Fibroblast of skin of right biceps (primary cell): ENCODE measurements around the gene PPP1R3F.
"Not testable (repeated sequence)": the region's sequence is repeated elsewhere in the genome, so short reads cannot be mapped to it uniquely, and the experiment has no call there.

Experiments
- DNase-seq: peaks from one replicate; pipeline ENCODE4 v3.0.0-alpha.2; 2013

The PPP1R3F gene

DNA sequence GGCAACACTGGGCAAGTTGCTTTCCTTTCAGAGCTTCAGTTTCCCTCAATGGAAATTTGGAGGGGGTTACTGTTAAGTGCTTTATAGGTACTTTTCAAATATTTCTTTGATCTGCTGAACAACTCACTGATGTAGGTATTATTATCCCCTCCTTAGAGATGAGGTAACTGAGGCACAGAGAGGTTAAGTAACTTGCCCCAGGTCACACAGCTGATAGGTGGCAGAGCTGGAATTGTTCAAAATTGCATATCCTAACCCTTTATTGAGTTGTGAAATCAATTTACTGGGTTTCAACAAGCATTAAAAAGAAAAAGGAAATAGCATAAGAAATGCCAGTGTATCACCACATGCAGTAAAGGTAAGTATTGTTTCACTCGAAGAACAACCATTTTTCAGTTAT lies 6.6 kb downstream of the PPP1R3F start:
- DNase-seq = no peak

DNA sequence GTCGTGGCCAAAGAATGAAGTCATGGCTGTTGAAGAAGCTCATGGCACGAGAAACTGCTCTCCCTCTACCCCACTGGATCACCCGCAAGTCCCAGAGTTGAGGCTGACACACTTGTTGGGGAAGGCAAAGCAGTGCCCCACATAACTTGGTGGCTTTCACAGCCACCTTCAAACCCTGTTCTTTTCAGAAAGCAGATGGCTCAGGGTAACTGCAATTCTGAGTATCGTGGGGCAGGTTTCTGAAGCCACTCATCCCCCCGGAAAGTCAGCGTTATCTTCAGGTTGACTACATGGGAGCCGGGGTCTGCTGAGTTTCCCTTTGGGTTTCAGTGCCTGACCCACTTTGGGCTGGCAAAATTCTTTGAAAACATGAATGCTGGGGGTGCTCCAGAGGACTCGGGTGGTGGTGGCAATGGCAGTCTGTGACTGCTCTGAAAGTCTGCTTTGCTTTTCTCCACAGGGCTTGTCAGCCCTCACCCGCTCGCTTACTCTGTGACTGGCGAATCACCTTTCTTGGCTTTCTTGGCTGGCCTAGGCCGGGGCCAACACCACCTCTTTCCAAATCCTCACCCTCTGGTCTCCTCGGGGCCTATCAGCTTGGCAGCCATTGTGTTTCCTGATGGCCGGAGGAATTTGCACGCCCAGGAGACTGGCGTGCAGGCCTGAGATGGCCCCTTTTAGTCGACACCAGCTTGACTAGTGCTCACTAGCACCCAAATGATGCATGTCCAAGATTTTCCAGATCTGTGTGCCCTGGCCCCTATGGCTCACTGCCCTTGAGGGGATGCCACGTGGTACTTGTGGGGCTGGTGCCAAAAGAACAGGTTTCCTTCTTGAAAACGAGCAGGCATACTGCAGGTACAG lies 7.3 kb downstream of the PPP1R3F start:
- no peak for DNase-seq

DNA sequence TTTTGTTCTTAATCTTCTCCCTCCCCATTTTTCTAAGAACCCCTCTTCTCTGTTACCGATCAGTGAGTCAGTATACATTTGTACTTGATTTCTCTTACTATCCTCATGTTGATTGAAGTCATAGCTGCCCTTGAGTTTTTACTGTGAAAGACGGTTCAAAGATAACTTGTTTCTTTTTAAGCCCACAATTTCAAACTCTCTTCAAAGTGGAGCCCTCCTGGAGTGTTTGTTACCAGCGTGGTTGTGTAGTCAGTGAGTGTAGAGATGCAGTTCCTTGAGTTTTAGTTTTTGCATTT lies 7.9 kb downstream of the PPP1R3F start:
- no peak for DNase-seq

DNA sequence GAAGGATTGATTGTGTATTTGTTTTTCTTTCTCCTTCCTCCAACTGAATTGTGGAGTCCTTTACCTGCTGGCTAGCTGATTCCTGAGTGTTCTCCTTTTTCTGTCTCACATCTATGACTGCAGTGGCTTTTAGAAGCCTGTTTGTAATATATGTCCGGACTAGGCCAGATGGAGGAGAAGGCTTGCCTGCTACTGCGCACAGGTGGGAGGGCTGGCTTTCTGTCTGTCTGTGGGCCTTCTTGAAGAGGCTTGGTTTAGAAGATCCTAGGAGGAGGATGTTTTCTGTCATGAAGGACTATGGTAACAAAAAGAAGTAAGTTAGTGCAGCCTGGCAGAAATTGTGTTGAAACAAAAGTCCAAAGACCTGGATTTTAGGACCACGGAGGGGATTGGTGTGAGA lies 8.5 kb downstream of the PPP1R3F start:
- DNase-seq = no peak

DNA sequence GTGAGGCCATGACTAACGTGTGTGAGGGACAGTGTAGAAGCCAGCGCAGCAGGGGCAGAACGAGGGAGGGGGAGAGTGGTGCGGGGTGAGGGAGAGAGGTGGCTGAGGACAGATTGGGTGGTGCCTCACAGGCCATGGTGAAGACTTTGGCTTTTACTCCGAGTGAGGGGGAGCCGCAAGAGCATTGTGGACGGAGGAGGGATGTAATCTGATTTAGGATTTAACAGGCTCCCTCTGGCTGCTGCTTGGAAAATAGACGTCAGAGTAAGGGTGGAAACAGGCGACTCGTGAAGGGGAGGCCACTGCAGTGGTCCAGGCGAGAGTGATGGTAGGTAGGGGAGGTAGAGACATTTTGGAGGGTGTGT lies 13.0 kb downstream of the PPP1R3F start:
- DNase-seq = peak; percentile 29

DNA sequence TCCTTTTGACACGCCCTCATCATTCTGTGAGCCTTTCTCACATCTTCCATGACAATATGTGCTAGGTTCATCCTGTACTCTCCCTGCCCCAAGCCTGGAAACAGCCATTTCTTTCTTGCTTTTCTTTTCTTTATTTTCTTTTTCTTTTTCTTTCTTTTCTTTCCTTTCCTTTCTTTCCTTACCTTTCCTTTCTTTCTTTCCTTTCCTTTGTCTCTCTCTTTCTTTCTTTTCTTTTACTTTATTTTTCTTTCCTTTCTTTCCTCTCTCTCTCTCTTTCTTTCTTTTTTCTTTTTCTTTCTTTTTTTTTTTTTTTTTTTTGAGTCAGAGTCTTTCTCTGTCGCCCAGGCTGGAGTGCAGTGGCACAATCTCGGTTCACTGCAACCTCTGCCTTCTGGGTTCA lies 14.6 kb downstream of the PPP1R3F start:
- DNase-seq = no peak

DNA sequence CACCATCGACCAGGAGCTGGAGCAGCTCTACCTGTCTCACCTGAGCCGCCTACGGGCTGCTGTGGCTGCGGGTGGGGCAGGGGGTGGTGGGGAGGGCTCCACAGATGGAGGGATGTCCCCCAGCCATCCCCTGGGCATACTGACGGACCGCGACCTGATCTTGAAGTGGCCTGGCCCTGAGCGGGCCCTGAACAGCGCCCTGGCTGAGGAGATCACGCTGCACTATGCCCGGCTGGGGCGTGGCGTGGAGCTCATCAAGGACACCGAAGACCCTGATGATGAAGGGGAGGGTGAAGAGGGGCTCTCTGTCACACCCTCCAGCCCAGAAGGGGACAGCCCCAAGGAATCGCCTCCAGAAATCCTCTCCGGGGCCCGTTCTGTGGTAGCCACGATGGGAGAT lies 16.5 kb downstream of the PPP1R3F start:
- no peak for DNase-seq

DNA sequence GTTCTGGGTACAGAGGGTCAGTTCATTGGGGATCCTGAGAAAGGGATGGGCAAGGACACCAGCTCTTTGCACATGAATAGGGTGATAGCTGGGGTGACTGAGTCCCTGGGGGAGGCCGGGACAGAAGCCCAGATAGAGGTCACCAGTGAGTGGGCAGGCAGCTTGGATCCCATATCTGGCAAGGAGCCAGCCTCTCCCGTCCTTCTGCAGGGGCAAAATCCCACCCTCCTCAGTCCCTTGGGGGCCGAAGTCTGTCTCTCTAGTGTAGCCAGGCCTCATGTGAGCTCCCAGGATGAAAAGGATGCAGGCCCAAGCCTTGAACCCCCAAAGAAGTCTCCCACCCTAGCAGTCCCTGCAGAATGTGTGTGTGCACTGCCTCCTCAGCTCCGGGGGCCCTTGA lies 17.0 kb downstream of the PPP1R3F start:
- DNase-seq = no peak

DNA sequence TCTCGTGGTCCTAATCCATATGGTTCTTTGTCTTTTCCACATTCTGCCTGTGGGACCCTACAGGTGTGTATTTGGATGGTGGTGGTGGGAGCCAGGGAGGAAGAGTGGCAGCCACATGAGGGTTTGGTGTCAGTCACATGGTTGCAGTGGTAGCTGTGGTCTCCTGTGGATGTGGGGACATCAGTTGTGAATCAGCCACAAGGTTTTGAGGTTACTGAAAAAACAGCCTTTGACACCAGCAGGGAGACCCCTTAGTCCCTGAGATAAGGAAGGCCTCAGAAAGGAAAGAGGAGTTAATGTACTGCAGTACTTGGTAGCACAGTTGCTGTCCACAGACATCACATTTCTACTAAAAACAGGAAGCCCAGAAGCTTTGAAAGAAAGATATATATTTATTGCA lies 18.1 kb downstream of the PPP1R3F start:
- no peak for DNase-seq

DNA sequence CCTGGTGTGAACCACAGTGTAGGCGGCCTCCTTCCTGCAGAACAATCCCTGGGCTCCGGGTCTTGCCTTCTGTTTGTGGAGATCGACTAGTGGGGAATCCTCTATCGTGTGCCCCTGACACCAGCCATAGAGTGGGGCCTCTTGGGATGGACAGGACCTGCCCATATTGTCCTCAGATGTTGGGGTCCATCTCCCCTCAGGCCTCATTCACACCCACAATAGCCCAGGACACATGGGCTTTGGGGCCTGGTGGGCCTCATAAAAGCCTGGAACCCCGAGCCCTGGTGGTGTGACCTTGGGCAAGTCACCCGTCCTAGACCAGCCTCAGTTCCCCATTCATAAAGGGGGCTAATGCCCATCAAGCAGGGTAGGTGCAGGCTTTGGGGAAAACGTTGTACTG lies 20.6 kb downstream of the PPP1R3F start:
- DNase-seq = no peak

DNA sequence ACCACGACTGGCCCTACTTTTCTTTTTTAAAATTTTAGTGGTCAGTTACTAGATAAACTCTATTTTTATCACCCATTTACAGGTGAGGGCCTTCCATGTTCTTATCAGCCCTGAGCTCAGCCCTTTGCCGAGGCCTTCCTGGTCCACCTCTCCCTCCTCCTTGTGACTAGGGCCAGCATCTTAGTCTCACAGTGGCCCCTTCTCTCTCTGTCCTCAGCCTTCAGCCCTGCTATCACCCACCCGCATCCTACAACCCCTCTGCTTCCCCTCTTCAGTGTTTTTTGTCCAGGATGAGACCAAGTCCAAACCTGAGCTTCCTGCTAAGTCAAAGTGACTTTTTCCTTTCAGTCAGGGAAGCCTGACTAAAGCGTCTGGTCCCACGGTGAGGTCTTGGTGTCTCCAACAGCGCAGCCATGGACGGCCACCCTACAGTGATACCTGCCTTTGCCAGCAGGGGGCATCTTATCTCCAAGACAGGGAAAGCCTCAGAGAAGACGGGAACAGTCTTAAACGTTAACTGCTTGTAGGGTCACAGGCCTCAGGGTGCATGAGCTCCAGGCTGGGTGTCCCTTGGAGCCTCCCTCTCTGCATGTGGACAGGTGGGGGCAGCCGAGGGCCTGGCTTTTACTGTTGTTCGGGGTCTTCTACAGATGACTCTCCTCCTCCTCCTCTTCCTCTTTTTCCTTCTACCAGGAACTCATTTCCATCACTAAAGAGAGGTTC lies 22.2 kb downstream of the PPP1R3F start:
- peak; percentile 38 for DNase-seq

DNA sequence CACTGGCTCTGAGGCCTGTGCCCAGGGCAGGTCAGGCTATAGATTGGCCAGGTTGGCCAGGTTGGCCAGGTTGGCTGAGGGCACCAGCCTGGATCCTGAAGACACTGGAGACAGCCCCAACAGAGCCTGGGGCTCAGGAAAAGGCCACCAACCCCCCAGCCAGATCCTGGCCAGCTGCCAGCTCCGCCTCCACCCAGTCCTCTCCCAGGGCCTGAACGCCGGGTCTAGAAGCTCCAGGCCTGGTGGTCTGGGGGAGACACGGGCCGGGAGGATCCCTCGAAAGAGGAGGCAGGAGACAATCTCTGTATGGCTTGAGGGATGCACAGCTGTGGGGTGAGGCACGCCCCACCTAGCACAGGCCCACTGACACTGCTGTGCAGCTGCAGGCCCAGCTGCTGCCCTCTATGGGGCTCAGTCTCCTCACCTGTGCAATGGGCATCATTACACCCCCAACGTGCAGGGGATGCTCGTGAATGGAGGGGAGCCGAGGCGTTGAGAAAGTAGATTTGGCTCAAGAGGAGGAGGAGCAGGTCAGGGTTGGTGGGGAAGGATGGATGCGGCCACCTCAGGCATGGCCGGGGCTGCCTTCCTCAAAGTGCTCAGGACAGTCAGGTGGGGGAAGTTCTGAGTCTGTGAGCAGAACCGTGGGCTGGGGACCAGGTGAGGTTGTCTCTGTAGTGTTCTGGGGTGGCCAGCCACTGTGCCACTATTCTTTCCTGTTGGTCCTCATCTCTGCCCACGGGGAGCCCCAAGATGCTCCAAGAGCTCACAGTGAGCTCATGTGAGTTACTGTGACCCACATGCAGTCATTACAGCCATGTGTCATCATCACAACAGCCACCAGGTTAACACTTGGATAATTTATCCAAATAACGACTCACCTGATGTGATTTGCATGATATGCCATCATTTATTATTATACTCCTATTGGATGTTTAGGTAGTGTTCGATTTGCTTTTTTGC lies 23.1 kb downstream of the PPP1R3F start:
- DNase-seq = no peak

DNA sequence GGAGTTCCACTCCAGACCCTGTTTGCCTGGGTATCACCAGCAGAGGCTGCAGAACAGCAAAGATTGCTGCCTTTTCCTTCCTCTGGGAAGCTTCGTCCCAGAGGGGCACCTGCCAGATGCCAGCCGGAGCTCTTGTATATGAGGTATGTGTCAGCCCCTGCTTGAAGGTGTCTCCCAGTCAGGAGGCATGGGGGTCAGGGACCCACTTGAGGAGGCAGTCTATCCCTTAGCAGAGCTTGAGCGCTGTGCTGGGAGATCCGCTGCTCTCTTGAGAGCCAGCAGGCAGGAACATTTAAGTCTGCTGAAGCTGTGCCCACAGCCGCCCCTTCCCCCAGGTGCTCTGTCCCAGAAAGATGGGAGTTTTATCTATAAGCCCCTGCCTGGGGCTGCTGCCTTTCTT lies 29.7 kb downstream of the PPP1R3F start:
- not testable (repeated sequence) for DNase-seq

DNA sequence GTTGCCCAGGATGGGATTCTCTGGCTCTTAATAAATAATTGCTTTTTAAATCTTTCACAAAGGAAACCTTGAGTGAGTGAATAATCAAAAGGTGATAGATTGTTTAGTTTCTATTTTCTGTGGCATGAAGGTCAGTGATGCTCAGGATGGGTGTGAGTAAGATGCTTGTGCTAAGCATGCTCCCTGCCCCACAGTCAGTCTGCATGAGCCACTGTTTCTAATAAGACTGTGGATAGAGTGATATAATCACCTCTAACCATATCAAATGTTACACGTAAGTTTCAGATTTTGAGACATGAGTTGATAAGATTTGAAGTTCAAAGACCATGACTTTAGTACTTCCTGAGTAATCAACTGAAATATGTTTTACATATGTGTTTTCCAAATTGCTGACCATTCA lies 31.1 kb downstream of the PPP1R3F start:
- no peak for DNase-seq

DNA sequence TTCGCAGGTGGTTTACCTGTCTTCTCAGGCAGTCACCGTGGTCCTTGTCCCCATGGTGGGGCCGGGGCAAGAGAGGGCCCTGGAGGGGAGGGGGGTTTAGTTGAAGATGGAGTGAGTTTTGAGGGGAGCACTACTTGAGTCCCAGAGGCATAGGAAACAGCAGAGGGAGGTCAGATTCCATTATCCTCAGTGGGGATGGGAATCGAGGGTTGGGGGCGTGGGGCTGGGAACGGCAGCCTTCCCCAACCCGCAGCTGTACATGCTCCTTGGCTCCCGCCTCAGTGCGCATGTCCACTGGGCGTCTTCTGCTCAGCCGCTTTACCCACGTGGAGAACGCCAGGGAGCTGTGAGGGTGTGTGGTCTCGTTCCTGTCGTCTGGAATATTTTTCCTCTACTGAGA lies 33.8 kb downstream of the PPP1R3F start, which contains the start of gene GAGE10:
Gene GAGE10 (plus strand): TSS at position 301 of the 400 bp plus-strand sequence. CDS start 1,214 bp downstream, outside the sequence.
- no peak for DNase-seq

DNA sequence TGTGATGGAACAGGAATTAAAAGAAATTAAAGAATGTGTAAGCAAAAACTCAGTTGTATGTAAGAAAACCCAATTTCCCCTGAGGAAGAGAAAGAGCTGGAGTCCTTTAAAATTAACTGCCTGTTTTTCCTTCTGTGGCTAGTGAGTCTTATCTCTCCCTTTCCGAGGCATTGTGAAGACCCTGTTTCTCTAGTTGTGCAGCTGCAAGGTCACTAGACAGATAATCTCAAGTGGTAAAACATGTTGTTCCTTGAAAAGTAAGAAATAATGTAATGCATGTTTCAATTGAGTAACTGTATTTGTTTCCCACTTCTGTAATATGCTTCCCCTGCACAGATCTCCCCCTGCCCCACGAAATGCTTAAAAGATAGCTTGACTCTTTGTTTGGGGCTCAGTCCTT lies 38.2 kb downstream of the PPP1R3F start:
- not testable (repeated sequence) for DNase-seq

DNA sequence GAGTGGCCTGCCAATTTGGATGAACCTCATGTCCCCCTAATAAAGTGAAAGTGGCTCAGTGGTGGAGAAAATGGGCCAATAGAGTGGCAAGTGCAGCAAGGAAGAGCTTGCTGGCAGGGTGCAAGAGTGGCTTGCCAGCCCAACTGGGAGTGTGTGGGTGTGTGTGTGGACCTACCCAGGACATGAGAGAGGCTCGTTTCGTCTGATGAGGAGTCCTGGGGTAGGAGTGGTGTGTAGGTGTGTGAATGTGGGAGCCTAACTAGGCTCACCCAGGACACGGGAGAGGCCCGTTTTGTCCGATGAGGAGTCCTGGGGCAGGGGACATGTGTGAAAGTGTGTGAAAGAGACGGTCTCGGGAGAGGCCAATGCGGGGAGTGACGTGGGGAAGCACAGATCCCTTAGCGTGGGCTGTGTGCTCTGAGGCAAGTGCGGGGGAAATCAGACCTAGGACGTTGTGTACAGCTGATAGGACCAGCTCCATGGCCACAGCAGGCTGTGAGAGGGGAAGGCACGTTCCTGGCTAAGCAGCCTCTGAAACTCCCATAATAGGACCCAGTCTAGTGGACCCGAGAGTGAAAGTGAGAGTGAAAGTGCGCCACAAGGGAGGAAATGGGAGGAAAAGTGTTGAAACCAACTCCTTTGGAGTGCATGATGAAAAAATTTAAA lies 39.1 kb downstream of the PPP1R3F start:
- DNase-seq = peak; percentile 2

DNA sequence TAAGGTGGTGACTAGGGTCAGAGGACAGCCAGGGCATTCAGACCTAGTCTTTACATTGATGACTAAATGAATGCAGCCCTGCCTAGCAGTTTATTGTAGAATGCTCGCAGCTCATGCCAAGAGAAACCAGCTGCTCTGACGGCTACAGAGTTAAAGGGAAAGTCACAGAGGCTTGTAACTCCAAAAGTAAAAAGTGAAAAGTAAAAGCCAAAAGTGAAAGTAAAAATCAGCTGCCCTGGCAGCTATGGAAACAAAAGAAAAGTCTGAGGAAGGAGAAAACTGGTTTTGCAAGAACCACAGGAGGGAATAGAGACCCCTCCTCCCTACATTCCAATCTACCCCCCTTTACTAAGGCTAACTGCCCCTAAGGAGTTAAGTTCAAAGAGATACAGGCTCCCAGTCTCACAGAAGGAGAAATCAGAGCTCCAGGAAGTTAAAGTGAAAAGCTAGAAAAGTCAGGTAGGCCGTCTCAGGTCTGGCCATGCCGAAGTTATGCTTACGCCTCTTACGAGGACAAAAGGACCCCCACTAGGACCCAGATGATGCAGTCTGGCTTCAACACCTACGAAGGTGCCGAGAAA lies 39.9 kb downstream of the PPP1R3F start:
- peak; percentile 8 for DNase-seq

DNA sequence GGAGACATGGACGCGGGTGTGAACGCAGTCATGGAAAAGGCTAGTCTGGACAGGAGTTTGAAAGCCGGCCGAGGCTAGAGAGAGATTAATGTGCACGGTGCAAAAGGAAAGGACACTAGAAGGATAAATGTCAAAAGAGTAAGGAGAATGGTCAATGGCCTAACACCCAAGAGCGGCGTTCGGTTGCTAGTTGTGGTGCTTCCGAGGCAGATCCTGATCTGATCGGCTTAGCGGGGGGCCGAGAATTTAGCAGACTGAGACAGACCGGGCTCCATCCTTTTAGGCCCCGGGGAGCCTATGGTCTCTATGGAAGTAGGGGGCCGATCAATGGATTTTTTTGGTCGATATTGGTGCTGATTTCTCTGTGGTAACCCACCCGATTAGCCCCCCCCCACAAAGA lies 40.8 kb downstream of the PPP1R3F start:
- DNase-seq = no peak

DNA sequence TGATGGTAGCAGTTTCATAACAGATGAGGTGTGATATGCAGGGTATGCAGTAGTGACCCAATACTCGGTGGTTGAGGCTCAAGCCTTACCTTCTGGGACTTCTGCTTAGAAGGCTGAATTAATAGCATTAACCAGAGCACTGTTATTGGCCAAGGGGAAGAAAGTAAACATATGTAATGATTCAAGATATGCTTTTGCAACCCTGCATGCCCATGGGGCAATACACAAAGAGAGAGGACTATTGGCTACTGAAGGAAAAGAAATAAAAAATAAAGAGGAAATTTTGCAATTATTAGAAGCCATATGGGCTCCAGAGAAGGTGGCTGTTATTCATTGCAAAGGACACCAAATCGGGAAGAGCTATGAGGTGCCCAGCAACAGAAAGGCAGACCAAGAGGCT lies 42.6 kb downstream of the PPP1R3F start:
- no peak for DNase-seq

DNA sequence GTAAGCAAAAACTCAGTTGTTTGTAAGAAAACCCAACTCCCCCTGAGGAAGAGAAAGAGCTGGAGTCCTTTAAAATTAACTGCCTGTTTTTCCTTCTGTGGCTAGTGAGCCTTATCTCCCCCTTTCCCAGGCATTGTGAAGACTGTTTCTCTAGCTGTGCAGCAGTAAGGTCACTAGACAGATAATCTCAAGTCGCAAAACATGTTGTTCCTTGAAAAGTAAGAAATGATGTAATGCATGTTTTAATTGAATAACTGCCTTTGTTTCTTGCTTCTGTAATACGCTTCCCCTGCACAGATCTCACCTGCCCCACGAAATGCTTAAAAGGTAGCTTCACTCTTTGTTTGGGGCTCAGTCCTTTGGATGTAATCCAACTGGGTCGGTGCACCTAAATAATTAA lies 46.5 kb downstream of the PPP1R3F start:
- DNase-seq = no peak

DNA sequence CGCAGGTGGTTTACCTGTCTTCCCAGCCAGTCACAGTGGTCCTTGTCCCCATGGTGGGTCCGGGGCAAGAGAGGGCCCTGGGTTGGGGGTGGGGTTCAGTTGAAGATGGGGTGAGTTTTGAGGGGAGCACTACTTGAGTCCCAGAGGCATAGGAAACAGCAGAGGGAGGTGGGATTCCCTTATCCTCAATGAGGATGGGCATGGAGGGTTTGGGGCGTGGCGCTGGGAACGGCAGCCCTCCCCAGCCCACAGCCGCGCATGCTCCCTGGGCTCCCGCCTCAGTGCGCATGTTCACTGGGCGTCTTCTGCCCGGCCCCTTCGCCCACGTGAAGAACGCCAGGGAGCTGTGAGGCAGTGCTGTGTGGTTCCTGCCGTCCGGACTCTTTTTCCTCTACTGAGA lies 52.1 kb downstream of the PPP1R3F start, which contains the start of gene GAGE12J:
Gene GAGE12J (plus strand): TSS at position 301 of the 400 bp plus-strand sequence. CDS start 1,157 bp downstream, outside the sequence.
- not testable (repeated sequence) for DNase-seq
